HepG2 (cell line): Measurements from ENCODE around the gene CELF5. TPM values are rescaled to one million over a fixed set of nuclear protein-coding genes. Genes with fewer than 3 reads are reported as not detected.
A peak's percentile ranks its signal among the peaks of the same experiment; 100 is the strongest.

Experiments
- ATAC-seq: fragments of 200-7000 bp; cut with Tn5 transposase; 3 replicates; pipeline ENCODE4 v1.9.1; 2020; ENCODE audit warnings: mild to moderate bottlenecking, moderate library complexity
- BruUV-seq: library from RNA; stranded (reverse); fragments of 400-500 nt; replicated peaks from 2 replicates; lab custom pipeline; 2021; lab: Mats Ljungman, UMichigan
- CTCF ChIA-PET: fragments of 300-600 bp; formaldehyde crosslinking; extraction: SDS; loops from one replicate; lab custom pipeline; 2021; ENCODE audit warnings: low total read pairs, inconsistent platforms, low intra/inter-chr PET ratio; lab: Yijun Ruan, JAX
- POLR2A ChIA-PET: fragments of 350-600 bp; sonication (Branson Sonifier 250); formaldehyde crosslinking; loops from one replicate; lab custom pipeline; 2020; ENCODE audit warnings: antibody characterized with exemption, inconsistent platforms; lab: Yijun Ruan, JAX
- DNase-seq: peaks from one replicate; pipeline ENCODE4 v3.0.0-alpha.2; 2015; ENCODE audit warnings: low spot score
- FAIRE-seq: peaks from 3 replicates; lab custom pipeline; 2011; peaks lifted over from hg19 to GRCh38; lab: Jason Lieb, UNC
- H2AFZ ChIP-seq: one replicate; pipeline ENCODE4 v1.6.1; 2011; ENCODE audit warnings: low read length, inconsistent platforms
- H3K27ac ChIP-seq: fragments of 300-600 bp; 3 replicates; pipeline ENCODE4 v1.8.0; 2011; ENCODE audit warnings: mixed run types, mild to moderate bottlenecking, mixed read lengths, low read length, inconsistent platforms; ENCODE audit not compliant: insufficient read depth; ENCODE audit errors: extremely low read length
- H3K27me3 ChIP-seq, 2 experiments: fragments of 200-600 bp in 1 of 2; 2 replicates in 1 of 2; 3 replicates in 1 of 2; pipeline versions ENCODE4 v1.6.0 to v1.8.0; 2011; ENCODE audit warnings: low read length in 2 of 2, mild to moderate bottlenecking in 2 of 2, moderate library complexity in 2 of 2, inconsistent platforms in 1 of 2; ENCODE audit not compliant: insufficient read depth in 2 of 2, control insufficient read depth in 1 of 2
- H3K36me3 ChIP-seq, 2 experiments: fragments of 200-600 bp in 1 of 2; replicated peaks in 1 of 2; 2 replicates in 1 of 2; 3 replicates in 1 of 2; pipeline versions ENCODE4 v1.5.1 to v1.8.0; 2011; ENCODE audit warnings: low read length in 2 of 2, inconsistent platforms in 1 of 2; ENCODE audit not compliant: insufficient read depth in 2 of 2, control insufficient read depth in 1 of 2
- H3K4me1 ChIP-seq: 2 replicates; pipeline ENCODE4 v1.5.1; 2012; ENCODE audit warnings: low read length, inconsistent platforms; ENCODE audit not compliant: insufficient read depth
- H3K4me2 ChIP-seq: 2 replicates; pipeline ENCODE4 v1.6.0; 2011; ENCODE audit warnings: low read depth, low read length, inconsistent platforms
- H3K4me3 ChIP-seq, 3 experiments: fragments of 200-600 bp in 1 of 3; sonication (generic), shearing (Covaris generic) in 1 of 3; replicated peaks in 1 of 3; 2 replicates each; pipeline ENCODE4 v1.5.1; 2011 to 2016; ENCODE audit warnings: low read length in 3 of 3, inconsistent platforms in 2 of 3, low read depth in 2 of 3, mild to moderate bottlenecking in 2 of 3, control low read depth in 1 of 3, mixed read lengths in 1 of 3; ENCODE audit not compliant: insufficient read depth in 1 of 3
- H3K79me2 ChIP-seq: one replicate; pipeline ENCODE4 v1.6.1; 2011; ENCODE audit warnings: low read length, inconsistent platforms; ENCODE audit not compliant: insufficient read depth
- H3K9ac ChIP-seq: 2 replicates; pipeline ENCODE4 v1.6.0; 2011; ENCODE audit warnings: mild to moderate bottlenecking, low read depth, low read length, inconsistent platforms; ENCODE audit not compliant: insufficient read depth
- H3K9me3 ChIP-seq: 2 replicates; pipeline ENCODE4 v1.5.1; 2012; ENCODE audit warnings: mild to moderate bottlenecking, low read length
- H4K20me1 ChIP-seq: 2 replicates; pipeline ENCODE4 v1.6.0; 2011; ENCODE audit warnings: inconsistent platforms, mild to moderate bottlenecking, low read length, moderate library complexity; ENCODE audit not compliant: insufficient read depth
- ARID2 ChIP-seq: sonication (generic); formaldehyde crosslinking; IDR thresholded peaks from 2 replicates; pipeline ENCODE4 v1.8.1; 2022; ENCODE audit warnings: mild to moderate bottlenecking, missing genetic modification reagents, borderline replicate concordance
- MIER3 ChIP-seq: IDR thresholded peaks from 2 replicates; pipeline ENCODE4 v1.6.1; 2016; ENCODE audit warnings: missing compliant biosample characterization, borderline replicate concordance
- SOX6 ChIP-seq, 2 experiments: fragments of 450-650 bp in 1 of 2; sonication (generic) in 1 of 2; formaldehyde crosslinking in 1 of 2; IDR thresholded peaks; 2 replicates each; pipeline versions ENCODE4 v1.4.0 to v1.6.1; 2017 to 2020; ENCODE audit warnings: antibody characterized with exemption in 1 of 2, mild to moderate bottlenecking in 1 of 2, missing genetic modification reagents in 1 of 2
- SRY ChIP-seq: sonication (generic); formaldehyde crosslinking; IDR thresholded peaks from 2 replicates; pipeline ENCODE4 v1.8.0; 2022; ENCODE audit warnings: mild to moderate bottlenecking, missing genetic modification reagents
- TFE3 ChIP-seq: IDR thresholded peaks from 2 replicates; pipeline ENCODE4 v1.6.1; 2016
- ZMYM4 ChIP-seq: sonication (generic); formaldehyde crosslinking; IDR thresholded peaks from 2 replicates; pipeline ENCODE4 v1.8.1; 2023; ENCODE audit warnings: mild to moderate bottlenecking, missing genetic modification reagents
- ZNF260 ChIP-seq: sonication (generic); formaldehyde crosslinking; IDR thresholded peaks from 2 replicates; pipeline ENCODE4 v1.4.0; 2020; ENCODE audit warnings: missing genetic modification reagents, low read depth, mild to moderate bottlenecking, borderline replicate concordance
- ZNF350 ChIP-seq: sonication (generic); formaldehyde crosslinking; IDR thresholded peaks from 2 replicates; pipeline ENCODE4 v1.4.0; 2020; ENCODE audit warnings: mild to moderate bottlenecking, low read depth, missing genetic modification reagents, borderline replicate concordance
- ZNF749 ChIP-seq: sonication (generic); formaldehyde crosslinking; IDR thresholded peaks from 2 replicates; pipeline ENCODE4 v1.8.0; 2022; ENCODE audit warnings: mild to moderate bottlenecking, missing genetic modification reagents, moderate library complexity, borderline replicate concordance
- WGBS: methylation state at CpG from one replicate; pipeline ENCODE4 v1.1.6; 2017; ENCODE audit warnings: low lambda C conversion rate; 5-methylcytosine and 5-hydroxymethylcytosine counted together
- in situ Hi-C: cut with HindIII; loops from 2 replicates; pipeline ENCODE4 v1.10.0; 2017; ENCODE audit warnings: low pct_unique_long_range_greater_than_20kb; ENCODE audit not compliant: extremely low pct_ligation_motif_present
- intact Hi-C: fragments of 100-400 bp; cut with micrococcal nuclease; formaldehyde crosslinking; loops from one replicate; pipeline ENCODE4 v1.10.0; 2022; ENCODE audit not compliant: unreplicated experiment
- polyA plus RNA-seq, 8 experiments: library from polyadenylated mRNA; depleted of rRNA in 3 of 8; stranded (reverse) in 7 of 8; unstranded in 1 of 8; fragments of >200 nt; fragmentation: Illumina TruSeq in 4 of 8; extraction: Trizol in 4 of 8; gene quantifications; 2 replicates each; pipeline versions ENCODE4 v1.2.1 to v1.2.3, GENCODE V29; 2011 to 2016; ENCODE audit warnings: low read depth in 4 of 8, missing spikeins in 1 of 8, mixed read lengths in 1 of 8; ENCODE audit not compliant: insufficient read depth in 1 of 8
- total RNA-seq, 5 experiments: library from RNA; depleted of rRNA; stranded (reverse); fragments of >200 nt; fragmentation: Illumina TruSeq; extraction: Trizol; gene quantifications; 2 replicates each; pipeline ENCODE4 v1.2.3, GENCODE V29; 2016; ENCODE audit warnings: low read depth in 1 of 5
- TF ChIP-seq, protein P1 (sequence below): IDR thresholded peaks from 2 replicates; pipeline ENCODE4 v1.6.1; 2016; ENCODE audit warnings: missing biosample characterization, missing genetic modification reagents, low read depth
- TF ChIP-seq, protein P2 (sequence below): sonication (generic); formaldehyde crosslinking; IDR thresholded peaks from 2 replicates; pipeline ENCODE4 v1.5.0; 2020; ENCODE audit warnings: mild to moderate bottlenecking, missing genetic modification reagents, borderline replicate concordance

The CELF5 gene
- total and polyA plus RNA-seq, 2 of the 13 experiments (the other 11 are each of a cell fraction or from before 2014, with no cell fraction given): 0.31 to 0.84 TPM

DNA sequence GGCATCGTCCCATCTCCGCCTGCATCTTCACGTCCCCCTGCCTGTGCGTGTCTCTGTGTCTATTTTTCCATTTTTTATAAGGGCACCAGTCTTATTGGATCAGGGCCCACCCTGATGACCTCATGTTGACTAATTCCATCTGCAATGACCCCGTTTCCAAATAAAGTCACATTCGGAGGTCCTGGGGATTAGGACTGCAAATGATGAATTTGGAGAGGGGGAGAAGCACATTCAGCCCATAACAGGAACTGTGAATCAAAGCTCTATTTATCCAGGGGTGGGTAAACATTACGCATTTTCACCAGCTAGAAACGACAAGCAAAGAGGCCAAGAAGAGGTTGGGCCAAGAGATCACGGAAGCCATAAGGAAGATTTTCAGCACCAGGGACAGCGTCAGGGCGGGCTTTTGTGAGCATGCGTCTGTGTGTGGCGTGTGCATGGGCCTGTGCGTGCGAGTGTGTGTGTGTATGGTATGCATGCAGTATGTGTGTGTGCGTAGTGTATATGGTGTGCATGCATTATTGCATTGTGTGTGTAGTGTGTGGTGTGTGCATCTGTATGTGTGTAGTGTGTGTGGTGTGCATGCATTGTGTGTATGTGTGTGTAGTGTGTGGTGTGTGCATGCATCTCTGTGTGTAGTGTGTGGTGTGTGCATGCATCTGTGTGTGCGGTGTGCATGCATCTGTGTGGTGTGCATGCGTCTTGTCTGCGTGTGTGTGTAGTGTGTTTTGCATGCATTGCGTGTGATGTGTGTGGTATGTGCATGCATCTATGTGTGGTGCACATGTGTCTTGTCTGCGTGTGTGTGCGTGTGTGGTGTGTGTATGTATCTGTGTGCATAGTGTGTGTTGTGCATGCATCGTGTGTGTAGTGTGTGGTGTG lies 19.6 kb downstream of the CELF5 start:
- no peaks in the 10 kb centered on the region for H3K9me3 ChIP-seq
- ChIA-PET POLR2A (no interaction called here), CTCF (no interaction called here)
- no peak overlapping the region for H3K27ac ChIP-seq
- H3K4me3 ChIP-seq: no peak overlapping the region
- H3K4me2 ChIP-seq: no peak overlapping the region
- no peaks in the 10 kb centered on the region for H3K79me2 ChIP-seq
- H3K36me3 ChIP-seq: no peaks in the 10 kb centered on the region
- intact Hi-C loops: no loop called here
- 39% methylated on average over 23 of the region's 23 CpGs for WGBS
- FAIRE-seq (peak; percentile 54), DNase-seq (peak; percentile 55), ATAC-seq (no peak)
- peaks cover 5% of the 10 kb centered on the region; the same call in 1 of the 2 replicates for H4K20me1 ChIP-seq
- H3K9ac ChIP-seq: no peak overlapping the region
- H3K4me1 ChIP-seq: no peaks in the 10 kb centered on the region
- BruUV-seq: no TSS peak
- no peaks in the 10 kb centered on the region; a peak in 1 of 5 replicates for H3K27me3 ChIP-seq
- H2AFZ ChIP-seq: no peak overlapping the region
- in situ Hi-C loops: no loop called here
- TF ChIP-seq ZNF749: peak; percentile 86
- TF ChIP-seq ZNF260 (CRISPR knock-in tag): no peak
- 0 out of 2 replicates have a peak, but pooled peaks have one; percentile 27 for TF ChIP-seq ZNF350 (CRISPR knock-in tag)
- peak; percentile 55; the same call in 1 of the 2 replicates for TF ChIP-seq ZMYM4
- TF ChIP-seq TFE3: peak; percentile 64; the same call in 1 of the 2 replicates
- TF ChIP-seq, protein P1, sequence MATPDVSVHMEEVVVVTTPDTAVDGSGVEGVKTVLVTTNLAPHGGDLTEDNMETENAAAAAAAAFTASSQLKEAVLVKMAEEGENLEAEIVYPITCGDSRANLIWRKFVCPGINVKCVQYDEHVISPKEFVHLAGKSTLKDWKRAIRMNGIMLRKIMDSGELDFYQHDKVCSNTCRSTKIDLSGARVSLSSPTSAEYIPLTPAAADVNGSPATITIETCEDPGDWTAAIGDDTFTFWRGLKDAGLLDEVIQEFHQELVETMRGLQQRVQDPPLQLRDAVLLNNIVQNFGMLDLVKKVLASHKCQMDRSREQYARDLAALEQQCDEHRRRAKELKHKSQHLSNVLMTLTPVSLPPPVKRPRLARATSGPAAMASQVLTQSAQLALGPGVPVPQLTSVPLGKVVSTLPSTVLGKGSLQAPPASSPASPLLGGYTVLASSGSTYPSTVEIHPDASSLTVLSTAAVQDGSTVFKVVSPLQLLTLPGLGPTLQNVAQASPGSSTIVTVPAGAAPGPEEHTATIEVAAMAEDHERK (CRISPR knock-in tag): no peak
- no peak for TF ChIP-seq SOX6 (IDR thresholded peaks at IDR 0.05)
- TF ChIP-seq SOX6 (CRISPR knock-in tag; IDR thresholded peaks at IDR 0.05): no peak
- TF ChIP-seq, protein P2, sequence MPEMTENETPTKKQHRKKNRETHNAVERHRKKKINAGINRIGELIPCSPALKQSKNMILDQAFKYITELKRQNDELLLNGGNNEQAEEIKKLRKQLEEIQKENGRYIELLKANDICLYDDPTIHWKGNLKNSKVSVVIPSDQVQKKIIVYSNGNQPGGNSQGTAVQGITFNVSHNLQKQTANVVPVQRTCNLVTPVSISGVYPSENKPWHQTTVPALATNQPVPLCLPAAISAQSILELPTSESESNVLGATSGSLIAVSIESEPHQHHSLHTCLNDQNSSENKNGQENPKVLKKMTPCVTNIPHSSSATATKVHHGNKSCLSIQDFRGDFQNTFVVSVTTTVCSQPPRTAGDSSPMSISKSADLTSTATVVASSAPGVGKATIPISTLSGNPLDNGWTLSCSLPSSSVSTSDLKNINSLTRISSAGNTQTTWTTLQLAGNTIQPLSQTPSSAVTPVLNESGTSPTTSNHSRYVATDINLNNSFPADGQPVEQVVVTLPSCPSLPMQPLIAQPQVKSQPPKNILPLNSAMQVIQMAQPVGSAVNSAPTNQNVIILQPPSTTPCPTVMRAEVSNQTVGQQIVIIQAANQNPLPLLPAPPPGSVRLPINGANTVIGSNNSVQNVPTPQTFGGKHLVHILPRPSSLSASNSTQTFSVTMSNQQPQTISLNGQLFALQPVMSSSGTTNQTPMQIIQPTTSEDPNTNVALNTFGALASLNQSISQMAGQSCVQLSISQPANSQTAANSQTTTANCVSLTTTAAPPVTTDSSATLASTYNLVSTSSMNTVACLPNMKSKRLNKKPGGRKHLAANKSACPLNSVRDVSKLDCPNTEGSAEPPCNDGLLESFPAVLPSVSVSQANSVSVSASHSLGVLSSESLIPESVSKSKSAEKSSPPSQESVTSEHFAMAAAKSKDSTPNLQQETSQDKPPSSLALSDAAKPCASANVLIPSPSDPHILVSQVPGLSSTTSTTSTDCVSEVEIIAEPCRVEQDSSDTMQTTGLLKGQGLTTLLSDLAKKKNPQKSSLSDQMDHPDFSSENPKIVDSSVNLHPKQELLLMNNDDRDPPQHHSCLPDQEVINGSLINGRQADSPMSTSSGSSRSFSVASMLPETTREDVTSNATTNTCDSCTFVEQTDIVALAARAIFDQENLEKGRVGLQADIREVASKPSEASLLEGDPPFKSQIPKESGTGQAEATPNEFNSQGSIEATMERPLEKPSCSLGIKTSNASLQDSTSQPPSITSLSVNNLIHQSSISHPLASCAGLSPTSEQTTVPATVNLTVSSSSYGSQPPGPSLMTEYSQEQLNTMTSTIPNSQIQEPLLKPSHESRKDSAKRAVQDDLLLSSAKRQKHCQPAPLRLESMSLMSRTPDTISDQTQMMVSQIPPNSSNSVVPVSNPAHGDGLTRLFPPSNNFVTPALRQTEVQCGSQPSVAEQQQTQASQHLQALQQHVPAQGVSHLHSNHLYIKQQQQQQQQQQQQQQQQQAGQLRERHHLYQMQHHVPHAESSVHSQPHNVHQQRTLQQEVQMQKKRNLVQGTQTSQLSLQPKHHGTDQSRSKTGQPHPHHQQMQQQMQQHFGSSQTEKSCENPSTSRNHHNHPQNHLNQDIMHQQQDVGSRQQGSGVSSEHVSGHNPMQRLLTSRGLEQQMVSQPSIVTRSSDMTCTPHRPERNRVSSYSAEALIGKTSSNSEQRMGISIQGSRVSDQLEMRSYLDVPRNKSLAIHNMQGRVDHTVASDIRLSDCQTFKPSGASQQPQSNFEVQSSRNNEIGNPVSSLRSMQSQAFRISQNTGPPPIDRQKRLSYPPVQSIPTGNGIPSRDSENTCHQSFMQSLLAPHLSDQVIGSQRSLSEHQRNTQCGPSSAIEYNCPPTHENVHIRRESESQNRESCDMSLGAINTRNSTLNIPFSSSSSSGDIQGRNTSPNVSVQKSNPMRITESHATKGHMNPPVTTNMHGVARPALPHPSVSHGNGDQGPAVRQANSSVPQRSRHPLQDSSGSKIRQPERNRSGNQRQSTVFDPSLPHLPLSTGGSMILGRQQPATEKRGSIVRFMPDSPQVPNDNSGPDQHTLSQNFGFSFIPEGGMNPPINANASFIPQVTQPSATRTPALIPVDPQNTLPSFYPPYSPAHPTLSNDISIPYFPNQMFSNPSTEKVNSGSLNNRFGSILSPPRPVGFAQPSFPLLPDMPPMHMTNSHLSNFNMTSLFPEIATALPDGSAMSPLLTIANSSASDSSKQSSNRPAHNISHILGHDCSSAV (CRISPR knock-in tag): no peak
- TF ChIP-seq SRY (CRISPR knock-in tag): peak; percentile 90
- TF ChIP-seq MIER3 (CRISPR knock-in tag): no peak
- no peak for TF ChIP-seq ARID2 (CRISPR knock-in tag)
